ENCODE results near the gene ANKDD1A. TPM values are rescaled to one million over a fixed set of nuclear protein-coding genes. Genes with fewer than 3 reads are reported as not detected.

Gene ANKDD1A
- total RNA-seq, 4 donors from 2014 or later: 0.45 to 7.8 (median 2.4) TPM

GRCh38 chr15:64888336-64888735 is 23.4 kb upstream of the ANKDD1A start:
- intact Hi-C loops (cut with DNase I): no loop called here
- TF ChIP-seq POLR2A (IDR thresholded peaks at IDR 0.05) (no peak), CTCF (IDR thresholded peaks at IDR 0.05) (no peak)
- Histone ChIP-seq H3K9me3 (no peaks in the 10 kb centered on the region), H3K4me3 (no peak overlapping the region), H3K4me1 (peaks cover 14 to 32% (median 27%) of the 10 kb centered on the region in 3 donors), H3K27ac (no peak overlapping the region), H3K36me3 (no peaks in the 10 kb centered on the region), H3K27me3 (no peaks in the 10 kb centered on the region)
- DNase-seq: no peak
- WGBS, 2 donors: 73 to 100% methylated on average over 1 of the region's 6 CpGs

GRCh38 chr15:64891561-64891960 is 20.1 kb upstream of the ANKDD1A start:
- DNase-seq: no peak
- TF ChIP-seq POLR2A (IDR thresholded peaks at IDR 0.05): no peak
- Histone ChIP-seq H3K9me3 (no peaks in the 10 kb centered on the region), H3K36me3 (no peaks in the 10 kb centered on the region), H3K4me3 (no peak overlapping the region), H3K27ac (peak overlapping the region; percentile 55 to 97 (median 92)), H3K4me1 (peaks cover 23 to 52% (median 40%) of the 10 kb centered on the region in 3 donors), H3K27me3 (no peaks in the 10 kb centered on the region)
- intact Hi-C loops (cut with DNase I): loop anchor here (10.0 kb wide), 1 partner anchor 47 kb away; the partner anchor contains the start of gene PLEKHO2

GRCh38 chr15:64892847-64893403 is 18.8 kb upstream of the ANKDD1A start:
- Histone ChIP-seq H3K36me3 (no peaks in the 10 kb centered on the region), H3K9me3 (no peaks in the 10 kb centered on the region), H3K4me1 (peaks cover 36 to 66% (median 51%) of the 10 kb centered on the region in 3 donors), H3K27ac (peak overlapping the region; percentile 88 to 97 (median 92)), H3K4me3 (peak overlapping the region in 2 of 4 donors; percentile 2 to 38), H3K27me3 (no peaks in the 10 kb centered on the region)
- DNase-seq: no peak
- intact Hi-C loops (cut with DNase I): loop anchor here (10.0 kb wide), 1 partner anchor 48 kb away; the partner anchor contains the start of gene PLEKHO2
- no peak for TF ChIP-seq CTCF (IDR thresholded peaks at IDR 0.05)
- TF ChIP-seq POLR2A (IDR thresholded peaks at IDR 0.05): no peak
- 69 to 88% methylated on average over 4 to 7 of the region's 8 CpGs for WGBS, 2 donors

GRCh38 chr15:64893481-64894394 is 18.0 kb upstream of the ANKDD1A start:
- intact Hi-C loops (cut with DNase I): loop anchor here (10.0 kb wide), 1 partner anchor 49 kb away; the partner anchor contains the start of gene PLEKHO2
- 26 to 40% methylated on average over 27 to 32 of the region's 44 CpGs for WGBS, 2 donors
- peak overlapping the region; percentile 17 to 60 (median 35) for H3K4me3 ChIP-seq
- no peaks in the 10 kb centered on the region for H3K9me3 ChIP-seq
- H3K27me3 ChIP-seq: no peaks in the 10 kb centered on the region
- TF ChIP-seq POLR2A (IDR thresholded peaks at IDR 0.05) (peak in 2 of 4 donors; percentile 54 to 73), CTCF (IDR thresholded peaks at IDR 0.05) (no peak)
- peak overlapping the region; percentile 88 to 97 (median 92) for H3K27ac ChIP-seq
- peaks cover 36 to 71% (median 51%) of the 10 kb centered on the region in 3 donors for H3K4me1 ChIP-seq
- peak; percentile 88 for DNase-seq
- H3K36me3 ChIP-seq: no peaks in the 10 kb centered on the region

- Histone ChIP-seq H3K9me3 (no peaks in the 10 kb centered on the region), H3K27ac (peak overlapping the region; percentile 88 to 97 (median 92)), H3K4me3 (peak overlapping the region; percentile 17 to 60 (median 35)), H3K27me3 (no peaks in the 10 kb centered on the region), H3K36me3 (no peaks in the 10 kb centered on the region), H3K4me1 (peaks cover 36 to 71% (median 51%) of the 10 kb centered on the region in 3 donors)
- intact Hi-C loops (cut with DNase I): loop anchor here (10.0 kb wide), 1 partner anchor 50 kb away; the partner anchor contains the start of gene PLEKHO2
- TF ChIP-seq CTCF (IDR thresholded peaks at IDR 0.05): no peak
- peak in 1 of 4 donors; percentile 74 for TF ChIP-seq POLR2A (IDR thresholded peaks at IDR 0.05)
- 32 to 33% methylated on average over 10 to 13 of the region's 20 CpGs for WGBS, 2 donors
- DNase-seq: peak; percentile 27
Measured at GRCh38 chr15:64894395-64895056, 17.2 kb upstream of the ANKDD1A start.

All from esophagus squamous epithelium (tissue), 5 donors.